NT2/D1 (cell line): ENCODE data around the gene MKLN1.

Source experiments
- DNase-seq: peaks from one replicate; pipeline ENCODE4 v3.0.0-alpha.2; 2011; ENCODE audit warnings: low read depth, low spot score
- H3K27me3 ChIP-seq: 2 replicates; pipeline ENCODE4 v1.6.0; 2011; ENCODE audit warnings: mild to moderate bottlenecking; ENCODE audit not compliant: insufficient read length, insufficient read depth
- H3K36me3 ChIP-seq: 2 replicates; pipeline ENCODE4 v1.6.1; 2011; ENCODE audit warnings: mild to moderate bottlenecking, low read length, mixed read lengths; ENCODE audit not compliant: insufficient read depth, insufficient read length
- H3K4me1 ChIP-seq: 2 replicates; pipeline ENCODE4 v1.5.1; 2011; ENCODE audit not compliant: insufficient read depth, insufficient read length
- H3K4me3 ChIP-seq: 2 replicates; pipeline ENCODE4 v1.5.1; 2011; ENCODE audit warnings: low read depth; ENCODE audit not compliant: insufficient read length
- H3K9ac ChIP-seq: 2 replicates; pipeline ENCODE4 v1.6.0; 2011; ENCODE audit warnings: low read depth; ENCODE audit not compliant: insufficient read length
- H3K9me3 ChIP-seq: 2 replicates; pipeline ENCODE4 v1.5.1; 2011; ENCODE audit warnings: mild to moderate bottlenecking, low read length; ENCODE audit not compliant: insufficient read depth
- SUZ12 ChIP-seq: IDR thresholded peaks from 2 replicates; pipeline ENCODE4 v1.6.1; 2011; ENCODE audit not compliant: insufficient read length, insufficient read depth; ENCODE audit errors: extremely low read depth
- YY1 ChIP-seq: IDR thresholded peaks from 2 replicates; pipeline ENCODE4 v1.6.1; 2011; ENCODE audit not compliant: insufficient read length, insufficient read depth
- ZNF274 ChIP-seq: IDR thresholded peaks from 2 replicates; pipeline ENCODE4 v1.6.1; 2011; ENCODE audit warnings: mild to moderate bottlenecking, low read depth, low read length

The MKLN1 gene

DNA sequence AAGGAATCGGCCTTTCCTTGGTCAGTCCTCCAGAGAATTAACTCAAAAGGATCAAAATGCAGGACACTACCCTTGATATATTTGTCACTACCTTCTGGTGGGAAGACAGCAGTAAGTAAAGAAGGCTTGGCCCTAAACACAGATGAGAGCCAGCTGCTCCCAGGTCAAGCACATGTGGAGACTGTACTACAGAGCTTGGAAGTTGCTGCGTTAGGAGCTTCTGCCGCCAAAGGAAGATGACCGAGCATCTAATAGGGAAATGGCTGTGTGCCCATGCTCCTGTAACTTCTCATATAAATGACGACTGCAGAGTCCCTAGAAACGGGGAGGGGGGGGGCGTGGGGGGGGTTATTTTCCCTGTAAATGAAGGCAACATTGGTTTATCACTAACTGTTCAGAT is 169.8 kb downstream of the MKLN1 start:
- no peaks in the 10 kb centered on the region for H3K27me3 ChIP-seq
- no peak overlapping the region for H3K4me3 ChIP-seq
- H3K36me3 ChIP-seq = peaks cover 50% of the 10 kb centered on the region
- H3K9ac ChIP-seq = no peak overlapping the region
- DNase-seq = no peak
- TF ChIP-seq YY1 (no peak), SUZ12 (no peak), ZNF274 (no peak)
- no peaks in the 10 kb centered on the region for H3K9me3 ChIP-seq
- H3K4me1 ChIP-seq = no peaks in the 10 kb centered on the region

DNA sequence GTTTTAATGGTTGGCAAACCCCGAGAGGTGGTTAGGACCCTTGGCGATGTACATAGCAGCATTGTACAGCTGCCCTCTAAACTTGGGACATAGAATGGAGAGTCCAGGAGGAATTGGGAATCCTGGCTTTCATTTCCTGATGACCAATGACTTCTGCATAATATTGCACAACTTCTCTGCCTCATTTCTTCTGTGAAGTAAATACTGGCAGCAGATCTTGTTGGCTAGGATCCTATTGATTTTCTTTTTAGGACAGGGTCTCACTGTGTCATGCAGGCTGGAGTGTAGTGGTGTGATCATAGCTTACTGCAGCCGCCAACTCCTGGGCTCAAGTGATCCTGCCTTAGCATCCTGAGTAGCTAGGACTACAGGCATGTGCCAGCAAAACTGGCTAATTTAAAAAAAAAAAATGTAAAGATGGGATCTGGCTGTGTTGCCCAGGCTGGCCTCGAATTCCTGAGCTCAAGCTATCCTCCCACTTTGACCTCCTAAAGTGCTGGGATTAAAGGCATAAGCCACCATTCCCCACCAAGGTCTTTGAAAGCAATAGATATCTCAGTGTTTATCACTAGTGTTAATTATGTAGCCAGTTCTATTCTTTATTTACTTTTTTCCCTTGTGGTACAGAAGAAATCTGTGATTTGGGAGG is 170.7 kb downstream of the MKLN1 start:
- Histone ChIP-seq H3K4me1 (no peaks in the 10 kb centered on the region), H3K36me3 (peaks cover 59% of the 10 kb centered on the region), H3K27me3 (no peaks in the 10 kb centered on the region), H3K4me3 (no peak overlapping the region), H3K9ac (no peak overlapping the region), H3K9me3 (no peaks in the 10 kb centered on the region)
- TF ChIP-seq ZNF274 (no peak), SUZ12 (no peak), YY1 (no peak)
- no peak for DNase-seq

DNA sequence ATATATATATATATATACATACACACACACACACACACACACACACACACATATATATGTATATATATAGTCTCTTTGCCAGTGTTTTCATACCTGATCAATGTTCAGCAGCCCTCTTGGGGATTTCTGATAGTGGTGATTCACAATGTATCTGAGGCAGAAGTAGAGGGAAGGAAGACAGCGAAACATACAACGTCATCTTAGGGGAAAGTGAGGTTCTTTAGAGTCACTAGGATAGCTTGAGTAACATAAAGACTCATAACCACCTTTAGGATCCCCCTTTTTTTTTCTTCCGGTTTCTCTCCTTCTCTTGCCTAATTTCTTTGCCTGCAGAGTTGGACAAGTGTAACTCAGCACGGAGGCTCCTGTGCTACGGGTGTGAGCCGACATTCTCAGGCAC is 172.1 kb downstream of the MKLN1 start:
- H3K4me1 ChIP-seq = peaks cover 2% of the 10 kb centered on the region
- H3K36me3 ChIP-seq = peaks cover 73% of the 10 kb centered on the region
- H3K9ac ChIP-seq = no peak overlapping the region

DNA sequence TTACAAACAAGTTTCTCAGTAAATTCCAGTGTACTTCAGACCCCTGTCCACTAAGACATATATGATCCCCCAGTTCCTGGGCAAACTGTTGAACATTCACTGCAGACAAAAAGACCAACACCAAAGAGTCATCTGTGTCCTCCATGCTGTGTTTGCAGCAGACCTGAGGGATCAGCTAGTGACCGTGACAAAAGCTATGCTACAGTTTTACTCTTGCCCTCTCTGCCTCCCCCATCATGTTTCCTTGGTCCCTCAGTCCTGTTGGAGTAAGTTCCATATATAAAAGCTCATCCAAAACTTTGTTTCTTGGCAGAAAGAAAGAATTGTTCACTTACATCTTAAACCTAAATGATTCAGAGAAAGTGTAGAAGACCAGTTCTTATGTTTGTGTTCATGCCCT is 172.7 kb downstream of the MKLN1 start:
- Histone ChIP-seq H3K9ac (no peak overlapping the region), H3K9me3 (no peaks in the 10 kb centered on the region), H3K4me1 (peaks cover 2% of the 10 kb centered on the region), H3K4me3 (no peak overlapping the region), H3K36me3 (peaks cover 78% of the 10 kb centered on the region), H3K27me3 (no peaks in the 10 kb centered on the region)
- TF ChIP-seq YY1 (no peak), SUZ12 (no peak), ZNF274 (no peak)
- DNase-seq = no peak

More for the DNA sequence above, 172.1 kb downstream of the MKLN1 start:
- TF ChIP-seq YY1 (no peak), ZNF274 (no peak), SUZ12 (no peak)
- DNase-seq = no peak
- Histone ChIP-seq H3K4me3 (no peak overlapping the region), H3K9me3 (no peaks in the 10 kb centered on the region), H3K27me3 (no peaks in the 10 kb centered on the region)

DNA sequence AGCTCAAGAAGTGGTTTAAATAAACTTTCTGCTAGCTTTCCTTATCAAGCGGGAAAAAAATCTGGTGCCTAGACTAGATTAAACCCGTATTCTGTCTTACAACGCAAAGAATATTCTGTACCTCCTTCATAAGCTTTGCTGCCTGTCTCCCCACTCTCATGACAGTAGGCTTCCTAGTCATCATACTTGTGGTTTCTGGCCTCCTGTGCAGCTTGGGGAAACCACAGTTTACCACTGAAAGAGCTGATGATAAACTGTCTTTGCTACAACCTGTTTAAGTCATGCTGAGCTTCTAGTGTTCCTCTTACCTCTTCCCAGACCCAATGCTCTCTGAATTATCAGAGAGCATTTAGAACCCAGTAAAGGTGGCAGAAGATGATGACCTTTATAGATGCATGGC is 173.7 kb downstream of the MKLN1 start:
- Histone ChIP-seq H3K9ac (no peak overlapping the region), H3K36me3 (peaks cover 88% of the 10 kb centered on the region), H3K9me3 (no peaks in the 10 kb centered on the region), H3K4me1 (peaks cover 2% of the 10 kb centered on the region), H3K27me3 (no peaks in the 10 kb centered on the region), H3K4me3 (no peak overlapping the region)
- no peak for TF ChIP-seq SUZ12
- no peak for TF ChIP-seq YY1
- no peak for TF ChIP-seq ZNF274
- no peak for DNase-seq

DNA sequence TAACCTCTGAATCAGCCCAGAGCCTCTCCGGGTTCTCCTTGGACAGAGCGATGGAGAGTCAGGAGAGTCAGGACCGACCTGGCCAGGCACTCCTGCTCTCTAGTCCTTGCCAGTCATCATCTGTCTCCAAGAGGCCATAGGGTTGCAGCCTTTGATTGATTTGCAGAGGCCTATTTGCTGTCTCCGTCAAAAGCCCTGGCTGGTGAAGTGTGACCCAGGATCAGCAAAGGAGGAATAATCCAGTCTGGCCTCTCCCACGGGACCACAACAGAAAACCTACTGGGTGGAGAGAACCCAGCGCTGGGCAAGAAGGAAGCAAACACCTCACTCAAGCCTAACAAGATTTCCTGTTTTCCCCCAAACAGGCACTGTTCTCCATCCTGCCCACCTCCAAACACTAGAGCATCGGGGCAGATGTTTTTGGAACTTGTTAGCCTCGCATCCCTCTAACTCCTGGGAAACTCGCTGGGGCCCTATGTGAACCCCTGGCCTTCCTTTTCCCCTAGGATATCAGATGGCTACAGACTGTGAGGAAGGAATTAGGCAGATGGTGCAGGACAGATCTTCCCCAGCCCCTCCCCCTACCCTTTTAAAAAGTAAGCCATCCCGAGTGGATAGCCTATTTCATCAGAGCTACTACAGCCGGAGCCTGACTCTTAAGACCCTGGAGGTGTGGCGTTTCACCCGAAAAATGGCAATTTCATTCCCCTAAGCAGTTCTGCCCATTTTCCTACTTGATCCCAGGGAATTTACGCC is 174.4 kb downstream of the MKLN1 start:
- Histone ChIP-seq H3K4me1 (peaks cover 3% of the 10 kb centered on the region), H3K4me3 (no peak overlapping the region), H3K36me3 (peaks cover 93% of the 10 kb centered on the region), H3K9me3 (no peaks in the 10 kb centered on the region), H3K27me3 (no peaks in the 10 kb centered on the region), H3K9ac (no peak overlapping the region)
- DNase-seq = no peak
- TF ChIP-seq ZNF274 (no peak), SUZ12 (no peak), YY1 (no peak)

DNA sequence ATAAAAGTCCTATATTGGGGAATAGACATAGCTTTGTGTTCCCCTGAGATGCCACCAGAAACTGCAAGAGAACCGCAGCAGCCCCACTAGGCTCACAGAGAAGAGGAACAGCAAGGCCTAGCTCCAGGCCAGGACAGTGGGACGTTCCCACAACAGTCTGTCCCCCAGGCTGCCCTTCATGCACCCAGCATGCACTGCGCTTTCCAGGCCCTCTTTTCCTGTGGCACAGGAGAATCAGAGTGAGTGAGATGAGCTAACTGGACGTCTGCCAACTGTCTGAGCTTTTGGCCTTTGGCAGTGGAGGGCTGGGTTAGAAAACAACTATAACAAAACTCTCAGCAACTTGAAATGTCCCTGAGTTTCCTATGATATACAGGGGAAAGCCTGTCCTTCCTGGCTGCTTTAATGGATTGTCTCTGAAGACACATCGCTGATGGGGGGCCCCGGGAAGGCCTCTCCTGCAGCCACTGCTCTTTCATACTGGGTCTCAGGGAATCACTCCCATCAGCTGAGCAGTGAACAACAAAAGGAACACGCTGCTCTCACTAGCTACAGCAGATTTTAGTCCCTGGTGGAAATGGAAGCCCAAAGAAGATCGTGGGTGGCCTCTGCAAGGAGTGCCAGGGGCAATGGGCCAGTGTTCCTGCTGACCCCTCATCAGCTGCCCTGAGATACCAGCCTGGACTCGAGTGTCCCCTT is 175.3 kb downstream of the MKLN1 start:
- no peaks in the 10 kb centered on the region for H3K27me3 ChIP-seq
- TF ChIP-seq YY1 (no peak), ZNF274 (no peak), SUZ12 (no peak)
- no peak for DNase-seq
- no peaks in the 10 kb centered on the region for H3K9me3 ChIP-seq
- peaks cover 6% of the 10 kb centered on the region for H3K4me1 ChIP-seq
- no peak overlapping the region for H3K4me3 ChIP-seq
- peak overlapping the region; percentile 12 for H3K9ac ChIP-seq
- peaks cover 96% of the 10 kb centered on the region for H3K36me3 ChIP-seq
